Right lobe of liver (tissue), 4 donors: ENCODE data around the gene AIFM3.

ENCODE experiments used
- POLR2A ChIP-seq: fragments of 450-650 bp; IDR thresholded peaks from one replicate; pipeline ENCODE4 v1.6.1; 2017; ENCODE audit warnings: antibody characterized with exemption, mild to moderate bottlenecking
- TF ChIP-seq, protein P1 (sequence below), 4 donors: fragments of 200-600 bp in 3 of 4; fragments of 450-650 bp in 1 of 4; IDR thresholded peaks; one replicate each; pipeline versions ENCODE4 v1.5.1 to v1.8.0; 2016 to 2022; ENCODE audit warnings: antibody characterized with exemption in 4 of 4, mild to moderate bottlenecking in 2 of 4
- donor health status: DM: no; HTN: no; CAD: no.
- donor health status: DM: no; HTN: no; CAD: no.
- donor health status: DM: no; HTN: yes; CAD: no.

DNA sequence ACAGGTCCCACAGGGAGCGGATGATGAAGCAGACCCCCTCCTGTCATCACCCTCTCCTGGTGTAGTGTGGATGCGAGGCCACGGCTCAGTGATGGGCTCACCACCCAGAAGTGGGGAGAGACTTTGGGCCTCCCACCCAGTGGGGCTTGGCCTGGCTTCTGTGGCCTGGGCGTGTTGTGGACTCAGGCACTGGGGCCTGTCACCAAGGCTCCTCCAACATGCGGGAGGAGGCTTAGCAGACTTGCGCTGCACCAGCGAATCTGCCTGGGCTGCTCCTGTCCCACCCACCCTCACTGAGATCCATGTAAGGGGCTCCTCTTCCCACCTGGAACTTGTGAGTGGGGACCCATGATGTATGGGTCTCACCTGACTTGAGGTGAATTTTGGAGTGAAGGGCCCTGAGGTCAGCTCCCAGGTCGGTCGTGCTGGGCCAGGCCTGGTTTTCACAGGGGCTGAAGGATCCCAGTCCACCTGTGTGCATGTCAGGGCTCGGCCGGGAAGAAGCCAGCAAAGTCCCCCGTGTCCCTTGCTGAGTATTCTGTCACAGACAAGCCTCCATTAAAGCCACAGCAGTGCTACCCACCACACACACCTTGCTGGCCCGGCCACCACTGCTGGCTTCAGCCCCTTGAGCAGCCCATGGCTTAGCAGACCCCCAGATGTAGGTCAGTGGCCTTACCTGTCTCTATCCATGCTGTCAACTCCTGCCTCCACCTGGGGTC, 30.6 kb downstream of the AIFM3 start:
- TF ChIP-seq, protein P1, sequence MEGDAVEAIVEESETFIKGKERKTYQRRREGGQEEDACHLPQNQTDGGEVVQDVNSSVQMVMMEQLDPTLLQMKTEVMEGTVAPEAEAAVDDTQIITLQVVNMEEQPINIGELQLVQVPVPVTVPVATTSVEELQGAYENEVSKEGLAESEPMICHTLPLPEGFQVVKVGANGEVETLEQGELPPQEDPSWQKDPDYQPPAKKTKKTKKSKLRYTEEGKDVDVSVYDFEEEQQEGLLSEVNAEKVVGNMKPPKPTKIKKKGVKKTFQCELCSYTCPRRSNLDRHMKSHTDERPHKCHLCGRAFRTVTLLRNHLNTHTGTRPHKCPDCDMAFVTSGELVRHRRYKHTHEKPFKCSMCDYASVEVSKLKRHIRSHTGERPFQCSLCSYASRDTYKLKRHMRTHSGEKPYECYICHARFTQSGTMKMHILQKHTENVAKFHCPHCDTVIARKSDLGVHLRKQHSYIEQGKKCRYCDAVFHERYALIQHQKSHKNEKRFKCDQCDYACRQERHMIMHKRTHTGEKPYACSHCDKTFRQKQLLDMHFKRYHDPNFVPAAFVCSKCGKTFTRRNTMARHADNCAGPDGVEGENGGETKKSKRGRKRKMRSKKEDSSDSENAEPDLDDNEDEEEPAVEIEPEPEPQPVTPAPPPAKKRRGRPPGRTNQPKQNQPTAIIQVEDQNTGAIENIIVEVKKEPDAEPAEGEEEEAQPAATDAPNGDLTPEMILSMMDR (IDR thresholded peaks at IDR 0.05): no peak
- no peak for TF ChIP-seq POLR2A
